ENCODE measurements around the gene DPEP2.
"Not testable (repeated sequence)": the region's sequence is repeated elsewhere in the genome, so short reads cannot be mapped to it uniquely, and the experiment has no call there.

Gene DPEP2

GRCh38 chr16:68005211-68005610, 5.9 kb upstream of the DPEP2 start:
- DNase-seq = no peak

GRCh38 chr16:68003031-68003430, 3.7 kb upstream of the DPEP2 start:
- no peak for DNase-seq

- DNase-seq = no peak
These were observed 1.2 kb upstream of the DPEP2 start for GRCh38 chr16:68000450-68000849.

- no peak for DNase-seq
These were observed 701 bp upstream of the DPEP2 start for GRCh38 chr16:67999985-68000384.

- DNase-seq = not testable (repeated sequence)
These were observed 979 bp downstream of the DPEP2 start for GRCh38 chr16:67998231-67998778.

GRCh38 chr16:67996666-67997065, 2.6 kb downstream of the DPEP2 start:
- DNase-seq = no peak

GRCh38 chr16:67995423-67995822, 3.9 kb downstream of the DPEP2 start:
- no peak for DNase-seq

GRCh38 chr16:67994040-67994408, 5.3 kb downstream of the DPEP2 start:
- not testable (repeated sequence) for DNase-seq

- DNase-seq = no peak
These were observed 5.9 kb downstream of the DPEP2 start for GRCh38 chr16:67993207-67994039.

- no peak for DNase-seq
These were observed 6.5 kb downstream of the DPEP2 start for GRCh38 chr16:67992661-67993206.

- no peak for DNase-seq
These were observed 9.3 kb downstream of the DPEP2 start for GRCh38 chr16:67990018-67990386.

GRCh38 chr16:67989322-67990017, 9.8 kb downstream of the DPEP2 start:
- DNase-seq = no peak

GRCh38 chr16:67988675-67989074, 10.6 kb downstream of the DPEP2 start:
- DNase-seq = no peak

- no peak for DNase-seq
These were observed 11.7 kb downstream of the DPEP2 start for GRCh38 chr16:67987460-67988160.

- DNase-seq = no peak
These were observed 12.3 kb downstream of the DPEP2 start for GRCh38 chr16:67986949-67987348.

- no peak for DNase-seq
These were observed 17.1 kb downstream of the DPEP2 start for GRCh38 chr16:67982011-67982696.

- no peak for DNase-seq
These were observed 19.2 kb downstream of the DPEP2 start, which contains the start of gene DPEP3 for GRCh38 chr16:67979955-67980678. DPEP3 (minus strand) TSS chr16:67980499; CDS start chr16:67980380, 119 bp downstream.

GRCh38 chr16:67977469-67978227, 21.6 kb downstream of the DPEP2 start:
- no peak for DNase-seq

GRCh38 chr16:67977005-67977404, 22.3 kb downstream of the DPEP2 start:
- DNase-seq = no peak

GRCh38 chr16:67976205-67976604, 23.1 kb downstream of the DPEP2 start:
- DNase-seq = no peak

All from amniotic stem cell (primary cell).